ENCODE measurements around the gene ARHGEF2. TPM values are rescaled to one million over a fixed set of nuclear protein-coding genes. Genes with fewer than 3 reads are reported as not detected.

ARHGEF2 gene
- total RNA-seq, 1 donor from 2014 or later = 199 TPM

GRCh38 chr1:155947741-155948140 is 30.6 kb downstream of the ARHGEF2 start:
- no peak overlapping the region for H3K27ac Mint-ChIP-seq (ENCODE audit: unreplicated experiment)
- peaks cover 38% of the 10 kb centered on the region for H3K36me3 Mint-ChIP-seq (ENCODE audit: unreplicated experiment)
- H3K4me3 Mint-ChIP-seq (ENCODE audit: unreplicated experiment) = no peak overlapping the region
- no peak for DNase-seq (ENCODE audit: extremely low spot score, unreplicated experiment)
- no peak for TF ChIP-seq CTCF (IDR thresholded peaks at IDR 0.05)
- no peaks in the 10 kb centered on the region for H3K9me3 Mint-ChIP-seq (ENCODE audit: unreplicated experiment)
- H3K4me1 Mint-ChIP-seq (ENCODE audit: unreplicated experiment) = peaks cover 16% of the 10 kb centered on the region
- H3K27me3 Mint-ChIP-seq (ENCODE audit: unreplicated experiment) = no peaks in the 10 kb centered on the region

- no peak for DNase-seq (ENCODE audit: extremely low spot score, unreplicated experiment)
- peaks cover 34% of the 10 kb centered on the region for H3K36me3 Mint-ChIP-seq (ENCODE audit: unreplicated experiment)
- H3K4me1 Mint-ChIP-seq (ENCODE audit: unreplicated experiment) = peaks cover 20% of the 10 kb centered on the region
- no peak for TF ChIP-seq CTCF (IDR thresholded peaks at IDR 0.05)
- no peaks in the 10 kb centered on the region for H3K9me3 Mint-ChIP-seq (ENCODE audit: unreplicated experiment)
- H3K4me3 Mint-ChIP-seq (ENCODE audit: unreplicated experiment) = no peak overlapping the region
- H3K27ac Mint-ChIP-seq (ENCODE audit: unreplicated experiment) = no peak overlapping the region
- H3K27me3 Mint-ChIP-seq (ENCODE audit: unreplicated experiment) = no peaks in the 10 kb centered on the region
Observed at GRCh38 chr1:155947292-155947691, 31.1 kb downstream of the ARHGEF2 start.

GRCh38 chr1:155946633-155947219 is 31.6 kb downstream of the ARHGEF2 start:
- H3K4me1 Mint-ChIP-seq (ENCODE audit: unreplicated experiment) = peaks cover 26% of the 10 kb centered on the region
- H3K27me3 Mint-ChIP-seq (ENCODE audit: unreplicated experiment) = no peaks in the 10 kb centered on the region
- H3K27ac Mint-ChIP-seq (ENCODE audit: unreplicated experiment) = no peak overlapping the region
- H3K9me3 Mint-ChIP-seq (ENCODE audit: unreplicated experiment) = no peaks in the 10 kb centered on the region
- H3K36me3 Mint-ChIP-seq (ENCODE audit: unreplicated experiment) = peaks cover 28% of the 10 kb centered on the region
- DNase-seq (ENCODE audit: extremely low spot score, unreplicated experiment) = no peak
- TF ChIP-seq CTCF (IDR thresholded peaks at IDR 0.05) = no peak
- no peak overlapping the region for H3K4me3 Mint-ChIP-seq (ENCODE audit: unreplicated experiment)

GRCh38 chr1:155944444-155944799 is 33.9 kb downstream of the ARHGEF2 start:
- peak overlapping the region; percentile 33 for H3K27ac Mint-ChIP-seq (ENCODE audit: unreplicated experiment)
- TF ChIP-seq CTCF (IDR thresholded peaks at IDR 0.05) = no peak
- H3K9me3 Mint-ChIP-seq (ENCODE audit: unreplicated experiment) = no peaks in the 10 kb centered on the region
- peaks cover 16% of the 10 kb centered on the region for H3K36me3 Mint-ChIP-seq (ENCODE audit: unreplicated experiment)
- H3K27me3 Mint-ChIP-seq (ENCODE audit: unreplicated experiment) = no peaks in the 10 kb centered on the region
- peaks cover 44% of the 10 kb centered on the region for H3K4me1 Mint-ChIP-seq (ENCODE audit: unreplicated experiment)
- H3K4me3 Mint-ChIP-seq (ENCODE audit: unreplicated experiment) = no peak overlapping the region
- no peak for DNase-seq (ENCODE audit: extremely low spot score, unreplicated experiment)

- no peak for DNase-seq (ENCODE audit: extremely low spot score, unreplicated experiment)
- peaks cover 55% of the 10 kb centered on the region for H3K4me1 Mint-ChIP-seq (ENCODE audit: unreplicated experiment)
Observed at GRCh38 chr1:155942578-155943141, 35.7 kb downstream of the ARHGEF2 start.

More at GRCh38 chr1:155942578-155943141, 35.7 kb downstream of the ARHGEF2 start:
- no peak for TF ChIP-seq CTCF (IDR thresholded peaks at IDR 0.05)
- H3K9me3 Mint-ChIP-seq (ENCODE audit: unreplicated experiment) = no peaks in the 10 kb centered on the region
- no peak overlapping the region for H3K4me3 Mint-ChIP-seq (ENCODE audit: unreplicated experiment)
- H3K36me3 Mint-ChIP-seq (ENCODE audit: unreplicated experiment) = peaks cover 14% of the 10 kb centered on the region
- H3K27ac Mint-ChIP-seq (ENCODE audit: unreplicated experiment) = peak overlapping the region; percentile 96
- H3K27me3 Mint-ChIP-seq (ENCODE audit: unreplicated experiment) = no peaks in the 10 kb centered on the region

Measured in osteocyte (in vitro differentiated cells).